ENCODE results near the gene NHERF1. TPM values are rescaled to one million over a fixed set of nuclear protein-coding genes. Genes with fewer than 3 reads are reported as not detected.

The NHERF1 gene
- total RNA-seq, 1 donor from 2014 or later: 81.8 TPM

DNA sequence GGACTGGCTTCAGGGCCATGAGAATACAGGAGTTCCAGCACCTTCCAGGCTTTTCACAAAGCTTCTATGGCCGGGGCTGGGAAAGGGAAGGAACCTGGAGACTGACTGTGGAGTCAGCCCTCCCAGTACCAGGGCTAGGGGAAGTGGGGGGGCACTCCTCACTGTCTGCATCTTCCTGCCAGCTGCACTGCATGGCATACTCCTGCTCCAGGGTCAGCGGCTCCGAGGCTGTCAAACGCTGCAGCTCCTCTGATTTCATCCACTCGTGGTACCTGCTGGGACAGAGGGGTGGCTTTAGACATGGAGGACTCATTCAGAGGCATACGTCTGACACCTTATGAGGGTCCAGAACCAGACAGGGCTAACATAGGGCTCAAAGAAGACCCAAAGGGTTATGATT lies 25.0 kb downstream of the NHERF1 start:
- Histone ChIP-seq H3K36me3 (peaks cover 28 to 34% of the 10 kb centered on the region in 2 donors), H3K27me3 (no peaks in the 10 kb centered on the region), H3K27ac (no peak overlapping the region), H3K4me3 (no peak overlapping the region), H3K4me1 (peaks cover 5 to 30% of the 10 kb centered on the region in 2 donors), H3K9me3 (no peaks in the 10 kb centered on the region)
- intact Hi-C loops (cut with DNase I): loop anchor here (10.0 kb wide), 2 partner anchors 329 to 569 kb away; partner anchors contain the start of gene RPL38
- DNase-seq (ENCODE audit: low spot score in 2 of 2): no peak
- TF ChIP-seq, protein P1, sequence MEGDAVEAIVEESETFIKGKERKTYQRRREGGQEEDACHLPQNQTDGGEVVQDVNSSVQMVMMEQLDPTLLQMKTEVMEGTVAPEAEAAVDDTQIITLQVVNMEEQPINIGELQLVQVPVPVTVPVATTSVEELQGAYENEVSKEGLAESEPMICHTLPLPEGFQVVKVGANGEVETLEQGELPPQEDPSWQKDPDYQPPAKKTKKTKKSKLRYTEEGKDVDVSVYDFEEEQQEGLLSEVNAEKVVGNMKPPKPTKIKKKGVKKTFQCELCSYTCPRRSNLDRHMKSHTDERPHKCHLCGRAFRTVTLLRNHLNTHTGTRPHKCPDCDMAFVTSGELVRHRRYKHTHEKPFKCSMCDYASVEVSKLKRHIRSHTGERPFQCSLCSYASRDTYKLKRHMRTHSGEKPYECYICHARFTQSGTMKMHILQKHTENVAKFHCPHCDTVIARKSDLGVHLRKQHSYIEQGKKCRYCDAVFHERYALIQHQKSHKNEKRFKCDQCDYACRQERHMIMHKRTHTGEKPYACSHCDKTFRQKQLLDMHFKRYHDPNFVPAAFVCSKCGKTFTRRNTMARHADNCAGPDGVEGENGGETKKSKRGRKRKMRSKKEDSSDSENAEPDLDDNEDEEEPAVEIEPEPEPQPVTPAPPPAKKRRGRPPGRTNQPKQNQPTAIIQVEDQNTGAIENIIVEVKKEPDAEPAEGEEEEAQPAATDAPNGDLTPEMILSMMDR (IDR thresholded peaks at IDR 0.05): no peak

DNA sequence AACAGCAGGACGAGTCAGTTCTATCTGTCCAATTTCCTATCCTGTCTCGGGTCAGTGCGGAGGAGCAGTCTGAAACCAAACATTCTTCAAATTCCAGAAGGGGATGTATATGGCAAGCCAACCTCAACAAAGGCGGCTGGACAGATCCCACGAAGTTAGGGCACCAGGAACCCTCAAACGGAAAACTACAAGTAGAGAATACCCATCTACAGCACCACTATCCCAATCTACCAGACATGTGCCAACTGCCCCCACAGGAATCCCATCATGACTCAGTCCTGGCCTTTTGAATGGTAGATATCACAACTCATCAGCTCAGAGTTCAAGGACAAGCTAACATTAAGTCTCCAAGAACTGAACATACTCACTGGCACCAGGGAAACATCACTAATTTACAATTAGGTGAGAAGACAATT lies 25.5 kb downstream of the NHERF1 start:
- peaks cover 5 to 25% of the 10 kb centered on the region in 2 donors for H3K4me1 ChIP-seq
- TF ChIP-seq, protein P1 (IDR thresholded peaks at IDR 0.05): no peak

GRCh38 chr17:74775409-74776043 lies 27.1 kb downstream of the NHERF1 start:
- Histone ChIP-seq H3K27me3 (no peaks in the 10 kb centered on the region), H3K36me3 (peaks cover 24 to 34% of the 10 kb centered on the region in 2 donors), H3K4me1 (peaks cover 5 to 23% of the 10 kb centered on the region in 2 donors), H3K27ac (peak overlapping the region; percentile 52 to 72), H3K4me3 (peak overlapping the region; percentile 73 to 81), H3K9me3 (no peaks in the 10 kb centered on the region)
- TF ChIP-seq, protein P1 (IDR thresholded peaks at IDR 0.05): no peak
- intact Hi-C loops (cut with DNase I): loop anchor here (1.0 to 10.0 kb wide), 4 partner anchors 27 to 571 kb away; partner anchors contain the start of genes NHERF1 and RPL38
- DNase-seq (ENCODE audit: low spot score in 2 of 2): no peak

More for the DNA sequence above, 25.5 kb downstream of the NHERF1 start:
- no peak for DNase-seq (ENCODE audit: low spot score in 2 of 2)
- H3K36me3 ChIP-seq: peaks cover 28 to 34% of the 10 kb centered on the region in 2 donors
- H3K27me3 ChIP-seq: no peaks in the 10 kb centered on the region
- no peaks in the 10 kb centered on the region for H3K9me3 ChIP-seq
- intact Hi-C loops (cut with DNase I): loop anchor here (10.0 kb wide), 2 partner anchors 329 to 569 kb away; partner anchors contain the start of gene RPL38
- no peak overlapping the region for H3K4me3 ChIP-seq
- no peak overlapping the region for H3K27ac ChIP-seq

- TF ChIP-seq, protein P1 (IDR thresholded peaks at IDR 0.05): no peak
- Histone ChIP-seq H3K4me3 (peak within 1 kb of the TSS; percentile 73 to 81), H3K4me1 (peaks cover 5 to 23% of the 10 kb centered on the region in 2 donors), H3K27ac (peak within 1 kb of the TSS; percentile 52 to 72), H3K9me3 (no peaks in the 10 kb centered on the region), H3K36me3 (peaks cover 18 to 34% of the 10 kb centered on the region in 2 donors), H3K27me3 (no peaks in the 10 kb centered on the region)
- DNase-seq (ENCODE audit: low spot score in 2 of 2): peak; percentile 85 to 99
- intact Hi-C loops (cut with DNase I): loop anchor here (1.0 to 10.0 kb wide), 4 partner anchors 28 to 572 kb away; partner anchors contain the start of genes NHERF1 and RPL38
Measured at GRCh38 chr17:74776044-74776962, 27.9 kb downstream of the NHERF1 start, which contains the start of gene NAT9. TSS of gene NAT9 (minus strand) at chr17:74776345. CDS start at chr17:74775698, 647 bp downstream.

- no peaks in the 10 kb centered on the region for H3K27me3 ChIP-seq
- no peaks in the 10 kb centered on the region for H3K9me3 ChIP-seq
- intact Hi-C loops (cut with DNase I): loop anchor here (1.0 to 10.0 kb wide), 4 partner anchors 29 to 572 kb away; partner anchors contain the start of genes NHERF1 and RPL38
- H3K27ac ChIP-seq: no peak overlapping the region
- H3K4me1 ChIP-seq: peaks cover 5 to 23% of the 10 kb centered on the region in 2 donors
- TF ChIP-seq, protein P1 (IDR thresholded peaks at IDR 0.05): no peak
- peak overlapping the region; percentile 73 to 81 for H3K4me3 ChIP-seq
- DNase-seq (ENCODE audit: low spot score in 2 of 2): no peak
- peaks cover 11 to 30% of the 10 kb centered on the region in 2 donors for H3K36me3 ChIP-seq
Measured at GRCh38 chr17:74776990-74777389, 28.6 kb downstream of the NHERF1 start.

Data from ascending aorta (tissue), 2 donors.